Measurements from ENCODE around the gene FAM241A.

DNA sequence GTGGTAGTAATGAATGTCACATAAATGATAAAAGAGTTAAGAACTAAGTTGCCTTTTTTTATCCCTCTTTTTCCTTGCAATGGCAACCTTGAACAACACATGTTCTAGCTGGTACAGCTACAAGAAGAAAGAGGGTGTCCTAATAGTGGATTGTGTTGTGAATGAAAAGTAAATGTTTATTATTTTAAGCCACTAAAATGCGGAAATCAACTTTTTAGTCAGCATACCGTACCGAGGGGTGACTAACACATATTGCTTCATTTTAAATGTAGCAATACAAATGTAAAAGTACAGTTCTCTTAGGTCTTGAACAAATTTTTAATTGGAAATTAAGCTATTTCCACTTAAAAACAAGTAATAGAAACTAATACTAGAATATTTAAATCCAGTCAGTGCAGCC is 68.6 kb downstream of the FAM241A start:
- TF ChIP-seq, protein P1, sequence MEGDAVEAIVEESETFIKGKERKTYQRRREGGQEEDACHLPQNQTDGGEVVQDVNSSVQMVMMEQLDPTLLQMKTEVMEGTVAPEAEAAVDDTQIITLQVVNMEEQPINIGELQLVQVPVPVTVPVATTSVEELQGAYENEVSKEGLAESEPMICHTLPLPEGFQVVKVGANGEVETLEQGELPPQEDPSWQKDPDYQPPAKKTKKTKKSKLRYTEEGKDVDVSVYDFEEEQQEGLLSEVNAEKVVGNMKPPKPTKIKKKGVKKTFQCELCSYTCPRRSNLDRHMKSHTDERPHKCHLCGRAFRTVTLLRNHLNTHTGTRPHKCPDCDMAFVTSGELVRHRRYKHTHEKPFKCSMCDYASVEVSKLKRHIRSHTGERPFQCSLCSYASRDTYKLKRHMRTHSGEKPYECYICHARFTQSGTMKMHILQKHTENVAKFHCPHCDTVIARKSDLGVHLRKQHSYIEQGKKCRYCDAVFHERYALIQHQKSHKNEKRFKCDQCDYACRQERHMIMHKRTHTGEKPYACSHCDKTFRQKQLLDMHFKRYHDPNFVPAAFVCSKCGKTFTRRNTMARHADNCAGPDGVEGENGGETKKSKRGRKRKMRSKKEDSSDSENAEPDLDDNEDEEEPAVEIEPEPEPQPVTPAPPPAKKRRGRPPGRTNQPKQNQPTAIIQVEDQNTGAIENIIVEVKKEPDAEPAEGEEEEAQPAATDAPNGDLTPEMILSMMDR (IDR thresholded peaks at IDR 0.05), result no peak
- TF ChIP-seq POLR2A (IDR thresholded peaks at IDR 0.05), result no peak

All from body of pancreas (tissue), 4 donors.